ENCODE measurements around the gene CSRNP3.

DNA sequence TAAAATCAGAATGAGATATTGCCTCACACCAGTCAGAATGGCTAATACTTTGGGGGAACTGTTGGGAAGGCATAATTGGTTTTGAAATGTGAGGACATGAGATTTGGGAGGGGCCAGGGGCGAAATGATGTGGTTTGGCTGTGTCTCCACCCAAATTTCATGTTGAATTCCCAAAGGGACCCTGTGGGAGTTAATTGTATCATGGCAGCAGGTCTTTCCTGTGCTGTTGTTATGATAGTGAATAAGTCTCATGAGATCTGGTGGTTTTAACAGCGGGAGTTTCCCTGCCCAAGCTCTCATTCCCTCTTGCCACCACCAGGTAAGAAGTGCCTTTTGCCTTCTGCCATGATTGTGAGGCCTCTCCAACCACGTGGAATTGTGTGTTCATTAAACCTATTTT, 59.6 kb downstream of the CSRNP3 start:
- TF ChIP-seq, protein P1, sequence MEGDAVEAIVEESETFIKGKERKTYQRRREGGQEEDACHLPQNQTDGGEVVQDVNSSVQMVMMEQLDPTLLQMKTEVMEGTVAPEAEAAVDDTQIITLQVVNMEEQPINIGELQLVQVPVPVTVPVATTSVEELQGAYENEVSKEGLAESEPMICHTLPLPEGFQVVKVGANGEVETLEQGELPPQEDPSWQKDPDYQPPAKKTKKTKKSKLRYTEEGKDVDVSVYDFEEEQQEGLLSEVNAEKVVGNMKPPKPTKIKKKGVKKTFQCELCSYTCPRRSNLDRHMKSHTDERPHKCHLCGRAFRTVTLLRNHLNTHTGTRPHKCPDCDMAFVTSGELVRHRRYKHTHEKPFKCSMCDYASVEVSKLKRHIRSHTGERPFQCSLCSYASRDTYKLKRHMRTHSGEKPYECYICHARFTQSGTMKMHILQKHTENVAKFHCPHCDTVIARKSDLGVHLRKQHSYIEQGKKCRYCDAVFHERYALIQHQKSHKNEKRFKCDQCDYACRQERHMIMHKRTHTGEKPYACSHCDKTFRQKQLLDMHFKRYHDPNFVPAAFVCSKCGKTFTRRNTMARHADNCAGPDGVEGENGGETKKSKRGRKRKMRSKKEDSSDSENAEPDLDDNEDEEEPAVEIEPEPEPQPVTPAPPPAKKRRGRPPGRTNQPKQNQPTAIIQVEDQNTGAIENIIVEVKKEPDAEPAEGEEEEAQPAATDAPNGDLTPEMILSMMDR (IDR thresholded peaks at IDR 0.05): no peak
- TF ChIP-seq POLR2A (IDR thresholded peaks at IDR 0.05): no peak
- no peak for TF ChIP-seq EP300 (IDR thresholded peaks at IDR 0.05)

All from tibial nerve (tissue), 4 donors.